GM19397 (cell line): ENCODE results near the gene VPS45.
"Not testable (repeated sequence)": the region's sequence is repeated elsewhere in the genome, so short reads cannot be mapped to it uniquely, and the experiment has no call there.

ENCODE experiments used
- ATAC-seq: cut with Tn5 transposase; IDR thresholded peaks from one replicate; pipeline ENCODE4 v1.9.1; 2021; ENCODE audit warnings: mild to moderate bottlenecking, moderate library complexity; ENCODE audit not compliant: unreplicated experiment

VPS45 gene, protein sequence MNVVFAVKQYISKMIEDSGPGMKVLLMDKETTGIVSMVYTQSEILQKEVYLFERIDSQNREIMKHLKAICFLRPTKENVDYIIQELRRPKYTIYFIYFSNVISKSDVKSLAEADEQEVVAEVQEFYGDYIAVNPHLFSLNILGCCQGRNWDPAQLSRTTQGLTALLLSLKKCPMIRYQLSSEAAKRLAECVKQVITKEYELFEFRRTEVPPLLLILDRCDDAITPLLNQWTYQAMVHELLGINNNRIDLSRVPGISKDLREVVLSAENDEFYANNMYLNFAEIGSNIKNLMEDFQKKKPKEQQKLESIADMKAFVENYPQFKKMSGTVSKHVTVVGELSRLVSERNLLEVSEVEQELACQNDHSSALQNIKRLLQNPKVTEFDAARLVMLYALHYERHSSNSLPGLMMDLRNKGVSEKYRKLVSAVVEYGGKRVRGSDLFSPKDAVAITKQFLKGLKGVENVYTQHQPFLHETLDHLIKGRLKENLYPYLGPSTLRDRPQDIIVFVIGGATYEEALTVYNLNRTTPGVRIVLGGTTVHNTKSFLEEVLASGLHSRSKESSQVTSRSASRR

DNA sequence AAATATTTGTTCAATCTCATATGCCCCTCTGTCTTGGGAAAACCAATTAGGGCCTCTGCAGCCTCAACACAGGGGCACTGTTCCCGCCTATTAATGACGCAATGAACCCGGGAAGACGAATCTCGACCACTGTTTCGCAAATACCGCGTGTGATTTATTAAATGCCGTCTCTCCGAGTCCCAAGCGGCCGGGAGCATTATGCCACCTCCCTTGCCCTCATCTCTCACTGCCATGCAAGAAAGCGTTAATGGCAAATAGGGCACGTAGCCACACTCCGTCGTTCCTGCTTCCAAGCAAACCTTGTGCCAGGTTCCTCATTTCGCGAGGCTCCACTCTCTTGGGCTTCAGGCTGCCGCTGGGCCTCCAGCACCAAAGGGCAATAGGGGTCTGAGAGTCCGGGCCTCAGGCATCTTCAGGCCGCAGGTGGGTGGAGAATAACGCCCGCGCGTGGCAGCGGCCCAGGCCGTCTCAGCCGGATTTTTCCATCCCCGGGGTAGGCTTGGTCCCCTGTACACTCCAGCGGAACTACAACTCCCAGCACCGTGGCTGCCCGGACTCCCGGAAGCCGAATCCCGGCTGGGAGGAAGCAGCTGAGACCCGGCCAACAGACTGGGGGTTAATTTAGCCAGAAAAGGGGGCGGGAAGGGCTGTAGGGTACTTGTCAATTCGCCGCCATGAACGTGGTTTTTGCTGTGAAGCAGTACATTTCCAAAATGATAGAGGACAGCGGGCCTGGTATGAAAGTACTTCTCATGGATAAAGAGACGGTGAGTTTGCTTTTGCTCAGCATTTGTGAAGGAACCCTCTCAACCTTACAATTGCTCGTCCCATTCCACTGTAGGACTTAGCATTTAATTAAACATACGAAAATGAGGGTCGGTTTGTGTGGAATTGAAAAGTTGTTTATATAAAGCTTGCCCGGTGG is at the start of gene VPS45:
VPS45 (plus strand) TSS at position 593 of the 925 bp plus-strand sequence; CDS start at position 675, 82 bp downstream.
- ATAC-seq: peak; percentile 86

DNA sequence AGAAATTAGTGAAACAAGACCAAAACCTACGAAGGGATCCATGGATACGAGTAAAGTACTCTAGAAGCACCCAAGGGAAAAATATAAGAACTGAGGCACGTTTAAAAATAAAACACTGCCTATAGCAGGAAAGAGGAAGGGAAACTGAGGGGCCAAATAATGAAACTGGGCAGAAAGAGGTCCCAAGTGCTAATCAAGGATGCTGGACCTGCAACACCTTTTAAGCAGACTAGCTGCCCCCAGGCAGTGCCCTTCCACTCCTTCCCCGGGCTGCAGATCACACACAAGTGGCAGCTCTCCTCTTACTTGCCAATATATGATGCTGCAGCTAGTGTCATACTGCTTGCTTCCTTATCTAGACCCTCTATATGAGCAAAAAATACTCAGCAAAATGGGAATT is 49.4 kb upstream of the VPS45 start:
- no peak for ATAC-seq

DNA sequence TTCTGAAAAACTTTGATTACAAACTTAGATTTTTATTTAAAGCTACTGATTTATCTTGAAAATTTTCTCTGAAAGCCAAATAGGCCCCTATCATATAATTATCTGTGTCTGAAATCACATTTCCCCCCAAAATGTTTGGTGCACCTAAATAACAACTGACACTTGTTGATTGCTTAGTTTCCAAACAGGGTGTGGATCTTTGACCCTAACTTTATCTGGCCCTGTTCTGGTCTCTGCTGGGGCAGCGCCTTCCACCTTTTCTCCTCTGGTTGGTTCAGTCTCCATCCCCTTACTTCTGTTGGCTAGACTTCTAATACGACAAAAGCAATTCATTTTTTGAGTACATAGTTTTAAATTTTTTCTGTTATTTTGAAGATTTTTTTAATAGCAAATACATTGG is 46.9 kb upstream of the VPS45 start:
- ATAC-seq: no peak

DNA sequence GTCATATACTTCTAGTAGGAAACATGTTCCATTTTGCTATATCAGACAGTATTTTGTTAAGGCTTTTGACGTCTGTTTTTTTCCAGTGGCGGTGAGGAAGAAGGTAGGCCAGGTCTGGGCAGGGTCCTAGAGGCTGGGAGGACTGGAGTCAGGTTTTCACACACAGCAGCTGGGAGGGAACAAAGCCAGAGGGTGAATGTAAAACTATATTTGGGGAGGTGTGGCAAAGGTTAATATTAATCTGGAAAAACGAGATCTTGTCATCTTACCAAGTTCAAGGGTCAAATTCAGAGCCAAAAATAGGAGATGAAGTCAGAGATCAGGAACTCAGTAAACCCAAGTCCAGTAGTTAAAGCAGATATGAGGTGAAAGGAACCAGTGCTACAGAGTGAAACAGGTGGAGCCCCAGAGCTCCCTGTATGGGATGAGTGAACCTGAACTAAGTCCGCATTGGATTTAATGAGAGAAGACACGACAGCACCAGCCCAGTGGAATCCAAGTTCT is 46.3 kb upstream of the VPS45 start:
- no peak for ATAC-seq

DNA sequence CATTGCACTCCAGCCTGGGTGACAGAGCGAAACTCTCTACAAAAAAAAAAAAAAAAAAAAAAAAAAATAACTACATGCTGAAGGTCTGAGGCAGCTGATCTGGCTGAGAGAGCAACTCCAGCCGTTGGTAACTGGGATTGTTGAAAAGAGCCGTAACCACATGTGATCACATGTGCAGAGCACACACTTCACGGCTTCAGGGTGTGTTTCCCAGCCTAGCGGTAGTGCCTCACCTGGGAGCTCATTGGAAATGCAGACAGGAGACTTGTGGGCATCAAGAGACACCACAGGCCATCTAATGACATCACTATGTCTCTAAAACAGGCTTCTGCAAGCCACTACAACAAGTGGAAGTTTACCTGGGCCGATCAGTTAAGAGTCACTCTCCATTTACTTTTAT is 45.2 kb upstream of the VPS45 start:
- ATAC-seq: no peak

DNA sequence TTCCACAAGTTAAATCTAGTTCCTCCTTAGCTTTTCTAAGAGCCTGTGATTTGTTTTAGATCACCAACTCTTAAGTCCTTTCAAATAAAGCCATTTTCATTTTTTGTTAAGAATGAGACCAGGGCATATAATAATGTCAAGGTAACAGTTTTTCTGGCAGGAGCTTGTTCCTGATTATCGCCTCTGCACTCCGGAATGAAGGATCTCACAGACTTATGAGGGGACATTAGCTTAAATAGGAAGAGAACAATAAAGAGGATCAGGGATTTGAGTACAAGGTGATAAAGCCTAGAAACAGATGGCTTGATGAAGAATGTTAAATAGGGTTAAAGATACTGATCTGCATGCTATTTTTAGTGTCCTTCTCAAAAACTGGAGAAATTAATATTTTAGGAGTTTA is 43.4 kb upstream of the VPS45 start:
- no peak for ATAC-seq

DNA sequence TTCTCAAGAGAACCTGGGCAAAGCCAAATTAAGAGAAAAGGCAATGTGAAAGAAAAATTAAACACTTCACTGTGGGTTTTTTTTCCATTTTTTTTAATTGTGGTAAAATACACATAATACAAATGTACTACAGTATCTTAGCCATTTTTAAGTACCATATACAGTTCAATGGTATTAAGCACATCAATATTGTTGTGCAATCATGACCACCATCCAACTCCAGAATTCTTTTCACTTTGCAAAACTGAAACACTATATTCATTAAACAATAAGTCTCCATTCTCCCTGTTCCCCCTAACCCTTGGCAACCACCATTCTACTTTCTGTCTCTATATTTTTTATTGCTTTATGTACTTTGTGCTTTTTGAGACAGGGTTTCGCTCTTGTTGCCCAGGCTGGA is 39.3 kb upstream of the VPS45 start:
- no peak for ATAC-seq

DNA sequence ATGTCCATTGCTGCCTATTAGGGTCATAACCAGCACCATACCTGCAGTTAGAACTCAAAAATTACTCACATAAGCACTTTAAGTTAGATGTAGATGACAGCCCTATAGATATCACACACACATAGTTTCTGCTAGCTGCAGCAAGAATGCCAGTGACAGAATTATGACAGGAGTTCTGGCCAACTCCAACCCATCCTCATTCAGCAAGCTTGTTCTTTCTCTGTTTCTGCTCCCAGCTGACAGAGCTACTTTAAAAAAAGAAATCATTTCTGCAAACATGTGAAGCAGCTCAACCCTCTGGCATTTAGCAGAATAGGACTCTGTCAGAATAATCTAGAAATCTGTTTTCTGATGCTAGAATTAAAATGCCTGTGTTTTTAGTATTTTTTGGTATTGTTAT is 33.2 kb upstream of the VPS45 start:
- no peak for ATAC-seq

DNA sequence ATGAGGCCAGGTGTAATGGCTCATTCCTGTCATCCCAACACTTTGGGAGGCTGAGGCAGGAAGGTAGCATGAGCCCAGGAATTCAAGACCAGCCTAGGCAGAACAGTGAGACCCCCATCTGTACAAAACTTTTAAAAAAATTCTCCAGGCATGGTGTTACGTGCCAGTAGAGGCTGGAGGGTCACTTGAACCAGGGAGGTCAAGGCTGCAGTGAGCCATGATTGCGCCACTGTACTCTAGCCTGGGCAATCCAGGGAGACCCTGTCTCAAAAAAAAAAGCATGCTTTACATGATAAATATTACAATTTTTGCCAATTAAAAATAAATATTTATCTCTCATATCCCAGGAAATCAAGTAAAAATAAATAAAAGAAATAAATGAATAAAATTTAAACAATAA is 17.6 kb upstream of the VPS45 start:
- no peak for ATAC-seq

DNA sequence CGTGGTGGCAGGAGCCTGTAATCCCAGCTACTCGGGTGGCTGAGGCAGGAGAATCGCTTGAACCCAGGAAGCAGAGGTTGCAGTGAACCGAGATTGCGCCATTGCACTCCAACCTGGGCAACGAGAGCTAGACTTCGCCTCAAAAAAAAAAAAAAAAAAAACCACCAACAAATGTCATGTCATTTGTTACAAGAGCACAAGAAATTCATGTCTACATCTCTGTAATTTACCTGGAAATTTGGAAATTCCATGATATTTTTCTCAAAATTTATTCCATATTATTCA is 16.5 kb upstream of the VPS45 start:
- no peak for ATAC-seq

DNA sequence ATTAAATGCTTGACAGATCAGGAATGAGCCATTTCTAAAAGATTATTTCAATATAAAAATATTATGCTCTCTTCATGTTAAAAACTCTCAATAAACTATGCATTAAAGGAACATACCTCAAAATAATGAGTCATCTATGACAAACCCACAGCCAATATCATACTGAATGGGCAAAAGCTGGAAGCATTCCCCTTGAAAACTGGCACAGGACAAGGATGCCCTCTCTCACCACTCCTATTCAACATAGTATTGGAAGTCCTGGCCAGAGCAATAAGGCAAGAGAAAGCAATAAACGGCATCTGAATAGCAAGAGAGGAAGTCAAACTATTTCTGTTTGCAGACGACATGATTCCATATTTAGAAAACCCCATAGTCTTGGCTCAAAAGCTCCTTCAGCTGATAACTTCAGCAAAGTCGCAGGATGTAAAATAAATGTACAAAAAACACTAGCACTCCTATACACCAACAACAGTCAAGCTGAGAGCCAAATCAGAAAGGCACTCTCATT is 15.6 kb upstream of the VPS45 start:
- not testable (repeated sequence) for ATAC-seq

DNA sequence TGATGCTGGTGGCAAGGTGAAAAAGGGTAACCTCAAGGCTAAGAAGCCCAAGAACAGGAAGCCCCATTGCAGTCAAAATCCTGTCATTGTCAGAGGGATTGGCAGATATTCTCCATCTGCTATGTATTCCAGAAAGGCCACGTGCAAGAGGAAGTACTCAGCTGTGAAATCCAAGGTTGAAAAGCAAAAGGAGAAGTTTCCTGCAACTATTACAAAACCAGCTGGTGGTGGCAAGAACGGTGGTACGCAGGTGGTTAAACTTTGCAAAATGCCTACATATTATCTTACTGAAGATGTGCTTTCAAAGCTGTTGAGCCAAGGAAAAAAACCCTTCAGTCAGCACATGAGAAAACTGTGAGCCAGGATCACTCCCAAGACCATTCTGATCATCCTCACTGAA is 13.7 kb upstream of the VPS45 start:
- ATAC-seq: no peak

DNA sequence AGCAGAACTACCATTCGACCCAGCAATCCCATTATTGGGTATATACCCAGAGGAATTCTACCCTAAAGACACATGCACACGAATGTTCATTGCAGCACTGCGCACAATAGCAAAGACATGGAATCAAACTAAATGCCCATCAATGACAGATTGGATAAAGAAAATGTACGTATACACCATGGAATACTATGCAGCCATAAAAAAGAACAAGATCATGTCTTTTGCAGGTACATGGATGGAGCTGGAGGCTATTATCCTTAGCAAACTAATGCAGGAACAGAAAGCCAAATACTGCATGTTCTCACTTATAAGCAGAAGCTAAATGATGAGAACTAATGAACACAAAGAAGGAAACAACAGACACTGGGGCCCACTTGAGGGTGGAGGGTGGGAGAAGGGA is 12.1 kb upstream of the VPS45 start:
- ATAC-seq: not testable (repeated sequence)

DNA sequence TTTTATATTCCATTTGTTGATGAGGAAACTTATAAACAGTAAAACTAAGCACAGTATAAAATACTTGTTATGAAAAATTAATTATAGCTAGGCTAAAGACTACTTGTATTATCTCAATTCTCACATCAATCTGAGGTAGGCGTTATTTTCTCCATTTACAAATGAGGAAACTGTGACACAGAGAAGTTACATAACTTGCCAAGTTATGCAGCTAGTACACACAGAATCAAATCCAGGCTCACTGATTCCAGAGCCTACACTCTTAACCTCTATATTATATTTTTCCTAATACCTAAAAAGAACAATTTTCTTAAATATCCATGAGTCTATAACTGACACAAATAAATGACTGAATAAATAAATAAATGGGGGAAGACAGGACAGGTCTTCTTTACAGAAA is 11.2 kb upstream of the VPS45 start:
- no peak for ATAC-seq

DNA sequence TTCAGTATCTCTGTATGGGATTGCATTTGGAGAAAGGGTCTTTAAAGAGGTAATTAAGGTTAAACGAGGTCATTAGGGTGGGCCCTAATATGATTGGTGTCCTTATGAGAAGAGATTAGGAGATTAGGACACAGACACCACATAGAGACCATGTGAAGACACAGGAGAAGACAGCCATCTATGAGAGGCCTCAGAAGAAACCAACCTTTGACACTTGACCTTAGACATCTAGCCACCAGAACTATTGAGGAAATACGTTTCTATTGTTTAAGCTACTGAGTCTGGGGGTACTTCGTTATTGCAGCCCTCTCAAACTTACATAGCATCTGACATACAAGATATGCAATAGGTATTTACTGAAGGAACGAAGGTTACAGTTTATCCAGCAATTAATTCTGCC is 7.3 kb upstream of the VPS45 start:
- no peak for ATAC-seq

DNA sequence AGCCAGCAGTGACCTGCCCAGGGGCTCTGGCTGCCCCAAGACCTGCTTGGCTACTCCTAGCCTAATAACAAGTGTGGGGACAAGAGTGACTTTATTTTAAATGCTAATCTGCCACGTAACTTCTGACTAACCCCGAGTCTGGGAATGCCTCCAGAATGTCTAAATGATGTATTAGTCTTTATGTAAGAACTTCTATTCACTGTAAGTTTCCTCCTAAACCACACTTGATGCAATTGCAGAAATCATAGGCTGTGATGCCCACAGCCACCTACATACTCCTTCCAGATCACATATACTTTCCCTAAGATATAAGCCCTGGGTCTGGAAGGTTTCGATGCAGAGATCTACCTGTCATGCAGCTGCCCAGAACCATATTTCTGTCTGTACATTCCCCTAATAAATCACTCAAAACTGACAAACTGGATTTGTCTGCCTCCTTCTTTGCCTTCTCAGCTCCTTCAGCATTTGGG is 5.9 kb upstream of the VPS45 start:
- ATAC-seq: no peak

DNA sequence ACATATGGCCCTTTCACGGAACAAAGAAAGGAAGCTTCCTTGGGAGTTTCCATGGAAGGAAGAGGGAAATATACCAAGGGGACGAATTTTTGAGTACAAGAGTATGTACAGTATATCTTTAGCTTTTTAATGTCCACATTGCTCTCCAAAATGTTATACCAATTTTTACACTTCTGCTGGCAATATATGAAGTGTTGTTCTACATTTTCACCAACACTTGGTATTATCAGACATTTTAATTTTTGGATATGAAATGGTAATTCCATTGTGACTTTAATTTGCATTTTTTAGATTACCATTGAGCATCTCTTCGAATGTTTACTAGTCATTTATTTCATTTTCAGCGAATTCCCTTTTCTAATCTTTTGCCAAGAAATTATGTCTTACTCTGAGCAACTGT is 5.5 kb upstream of the VPS45 start:
- no peak for ATAC-seq

DNA sequence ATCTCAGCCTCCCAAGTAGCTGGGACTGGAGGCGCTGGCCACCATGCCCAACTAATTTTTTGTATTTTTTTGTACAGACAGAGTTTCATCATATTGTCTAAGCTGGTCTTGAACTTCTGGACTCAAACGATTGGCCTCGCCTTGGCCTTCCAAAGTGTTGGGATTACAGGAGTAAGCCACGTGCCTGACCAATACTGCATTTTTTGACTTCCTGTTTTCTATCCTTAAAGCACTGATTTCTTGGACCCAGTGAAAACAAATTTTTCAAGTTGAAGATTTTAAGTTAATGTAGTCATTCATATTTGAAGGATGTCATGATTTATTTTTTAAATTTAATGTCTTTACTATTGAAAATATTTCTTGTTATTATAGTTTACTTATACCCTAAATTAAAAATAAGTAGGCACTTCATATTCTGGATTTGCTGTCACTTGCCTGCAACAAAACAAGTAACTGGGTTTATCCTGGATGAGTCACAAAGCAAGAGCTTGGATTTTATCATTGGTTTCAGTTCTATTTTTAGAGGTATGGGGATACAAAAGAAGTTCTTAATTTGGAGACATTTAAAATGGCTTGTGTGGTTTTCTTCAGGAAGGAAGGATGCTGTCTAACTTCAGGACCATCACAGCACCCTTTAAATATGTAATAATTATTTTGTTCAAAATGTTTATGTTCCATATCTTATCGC is 2.2 kb upstream of the VPS45 start:
- no peak for ATAC-seq

DNA sequence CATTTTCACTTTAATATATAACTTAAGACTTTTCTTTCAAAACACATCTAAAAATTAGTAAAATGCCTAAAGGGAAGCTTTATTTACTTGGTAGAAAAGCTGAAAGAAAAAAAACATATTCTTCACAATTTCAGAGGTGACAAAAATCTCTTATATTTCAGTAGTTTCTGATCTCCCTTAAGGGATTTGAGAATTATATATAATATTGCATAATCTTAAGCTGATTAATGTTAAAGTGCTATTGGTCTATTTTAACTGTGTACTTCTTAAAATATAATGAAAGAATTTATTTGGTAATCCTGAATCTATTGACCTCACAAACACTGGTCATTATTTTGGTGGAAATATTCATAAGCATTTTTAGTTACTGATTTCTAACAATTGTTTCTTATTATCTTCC is 1.2 kb upstream of the VPS45 start:
- no peak for ATAC-seq

DNA sequence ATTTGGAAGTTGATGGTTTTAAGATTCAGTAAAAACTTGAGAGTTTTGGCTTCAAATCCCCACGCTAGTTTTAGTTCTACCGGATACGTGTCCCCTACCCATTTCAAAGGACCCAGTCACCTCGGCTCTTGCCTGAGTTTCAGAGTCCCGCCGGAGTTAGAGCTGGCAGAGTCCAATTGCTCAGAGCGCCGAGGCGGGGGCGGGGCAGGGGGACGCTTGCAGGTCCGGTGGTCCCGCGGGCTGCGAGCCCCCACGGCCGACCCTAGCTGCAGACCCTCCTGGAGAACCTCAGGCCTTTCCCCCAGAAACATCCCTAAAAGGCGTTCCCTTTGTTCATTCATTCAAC is 765 bp upstream of the VPS45 start:
- ATAC-seq: peak; percentile 18

DNA sequence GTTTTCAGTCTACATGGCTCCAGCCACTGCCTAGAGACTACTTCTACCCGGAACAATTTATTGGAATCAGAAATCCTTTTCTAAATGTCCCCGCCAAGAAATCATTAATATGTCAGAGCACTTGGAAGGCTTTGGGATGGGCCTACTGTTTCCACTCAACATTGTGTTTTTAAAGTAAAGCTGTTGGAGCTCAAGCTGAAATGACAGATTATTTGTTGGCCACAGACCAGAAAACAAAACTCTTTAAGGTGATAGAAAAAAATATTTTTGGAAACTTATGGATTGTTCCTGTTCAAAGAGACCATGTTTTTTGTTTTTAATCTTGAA is 496 bp downstream of the VPS45 start:
- no peak for ATAC-seq
